GM21390 (cell line): Measurements from ENCODE around the gene MEGF11.

Source experiments
- ATAC-seq: cut with Tn5 transposase; IDR thresholded peaks from one replicate; pipeline ENCODE4 v1.9.1; 2021; ENCODE audit not compliant: unreplicated experiment

MEGF11 gene

DNA sequence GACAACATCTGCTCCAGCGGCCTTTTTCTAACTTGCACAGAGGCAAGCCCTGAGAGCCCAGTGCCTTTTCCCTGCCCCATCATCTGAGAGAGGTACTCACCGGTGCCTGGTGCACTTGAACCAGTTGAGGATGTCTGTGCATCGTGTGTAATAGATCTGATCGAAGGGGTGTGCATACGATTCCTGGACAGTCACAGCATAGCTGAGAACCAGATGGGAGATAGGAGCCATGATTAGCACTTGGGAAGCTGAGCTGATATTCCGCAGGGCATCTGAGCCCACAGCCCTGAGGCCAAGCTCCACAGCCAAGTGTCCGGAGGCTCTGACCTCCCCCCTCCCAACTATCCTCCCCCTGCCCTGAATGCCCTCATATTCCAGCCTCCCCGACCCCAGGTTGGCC is 129.8 kb downstream of the MEGF11 start:
- ATAC-seq = no peak

DNA sequence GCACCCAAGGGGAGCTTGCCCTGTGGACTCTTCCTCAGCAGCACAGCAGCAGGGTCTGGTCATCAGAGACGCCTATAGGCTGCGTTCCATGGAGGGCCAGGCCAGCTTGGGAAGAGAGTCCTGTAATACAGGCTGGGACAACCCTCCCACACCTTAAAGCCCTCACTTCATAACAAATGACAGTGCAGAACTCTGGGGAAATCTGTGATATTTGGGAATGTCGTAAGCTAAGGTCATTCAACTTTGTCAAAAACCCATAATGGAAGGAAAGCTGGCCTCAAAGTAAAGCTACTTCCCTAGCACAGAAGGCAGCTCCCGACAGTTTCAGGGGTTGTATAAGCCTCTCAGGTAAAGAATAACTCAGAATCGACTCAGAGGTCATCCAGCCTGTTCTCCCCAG is 133.1 kb downstream of the MEGF11 start:
- no peak for ATAC-seq

DNA sequence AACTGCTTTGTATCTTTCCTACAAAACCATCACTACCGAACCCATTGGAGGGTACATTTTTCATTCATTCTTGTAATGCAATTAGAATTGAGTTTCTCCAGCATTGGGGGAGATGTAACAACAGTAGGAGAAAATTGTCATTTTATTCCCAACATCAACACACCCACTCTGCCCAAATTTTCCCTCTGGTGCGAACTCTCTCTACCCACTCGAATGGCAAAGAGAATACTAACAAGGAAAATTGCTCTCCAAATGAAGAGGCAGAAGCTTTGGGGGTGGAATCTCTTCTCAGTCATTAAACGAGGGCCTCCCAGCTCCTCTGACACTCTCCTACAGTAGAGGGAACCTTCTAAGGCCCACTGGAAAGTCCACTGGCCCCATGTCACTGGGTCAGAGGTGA is 135.7 kb downstream of the MEGF11 start:
- no peak for ATAC-seq

DNA sequence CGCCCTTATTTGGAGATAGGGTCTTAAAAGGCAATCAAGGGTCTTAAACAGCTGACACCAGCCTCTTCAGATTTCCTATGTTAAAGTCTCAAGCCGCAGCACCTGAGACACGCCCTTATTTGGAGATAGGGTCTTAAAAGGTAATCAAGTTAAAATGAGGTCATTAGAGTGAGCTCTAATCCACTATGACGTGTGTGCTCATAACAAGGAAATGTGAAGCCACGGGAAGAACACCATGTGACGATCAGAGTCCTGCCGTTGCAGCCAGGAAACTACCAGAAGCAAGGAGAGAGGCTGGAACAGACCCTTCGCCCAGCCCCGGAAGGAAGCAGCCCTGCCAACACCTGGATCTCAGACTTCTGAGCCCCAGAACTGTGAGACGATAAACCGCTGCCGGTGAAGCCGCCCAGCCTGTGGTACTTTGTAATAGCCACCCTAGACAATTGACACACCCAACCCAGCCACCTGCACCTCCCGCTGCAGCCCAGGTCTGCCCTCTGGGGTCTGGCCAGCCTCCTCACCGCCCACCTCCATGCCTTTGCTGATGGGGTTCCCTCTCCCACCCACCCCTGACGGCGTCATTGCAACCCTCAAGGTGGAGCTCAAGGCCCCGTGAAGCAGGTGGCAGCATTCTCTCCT is 137.9 kb downstream of the MEGF11 start:
- no peak for ATAC-seq

DNA sequence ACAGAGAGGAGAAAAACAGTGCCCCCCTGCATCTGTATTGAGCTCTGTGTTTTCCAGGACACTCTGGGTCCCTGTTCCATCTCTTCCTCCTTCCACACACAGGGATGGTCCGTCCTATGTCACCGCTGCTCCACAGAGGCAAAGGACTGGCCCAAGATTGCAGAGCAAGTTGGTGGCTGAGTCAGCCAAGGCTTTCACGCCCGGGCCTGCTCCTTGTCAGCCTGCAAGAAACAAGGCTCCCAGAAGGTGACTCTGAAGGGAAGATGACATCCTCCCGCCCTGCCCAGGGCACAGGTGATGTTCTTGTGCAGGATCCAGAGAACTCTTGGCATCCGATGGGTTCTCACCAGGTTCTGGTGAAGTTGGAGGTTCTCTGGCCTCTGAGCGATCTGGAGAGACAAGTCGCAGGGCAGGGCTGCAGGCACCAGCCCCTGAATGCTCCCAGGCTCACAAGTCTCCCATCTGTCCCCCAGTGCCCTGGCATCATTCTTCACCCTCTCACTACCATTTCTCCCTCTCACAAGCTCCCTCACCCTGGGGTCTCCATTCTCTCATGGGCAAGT is 138.6 kb downstream of the MEGF11 start:
- no peak for ATAC-seq

DNA sequence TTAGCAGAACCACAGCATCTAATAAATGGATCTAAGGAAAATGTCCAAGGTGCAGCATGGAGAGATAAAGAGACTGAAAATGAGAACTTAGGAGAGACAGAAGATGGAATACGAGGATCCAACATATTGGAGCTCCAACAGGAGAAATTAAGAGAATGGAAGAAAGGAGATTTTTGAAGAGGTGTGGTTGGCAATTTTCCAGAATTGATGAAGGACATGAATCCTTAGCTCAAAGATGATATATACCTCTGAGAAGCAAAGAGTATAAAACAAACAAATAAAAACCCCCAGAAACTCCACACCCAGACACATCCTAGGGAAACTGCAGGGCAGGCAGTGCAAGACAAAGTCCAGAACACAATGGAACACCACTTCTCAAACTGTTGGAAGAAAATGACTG is 141.2 kb downstream of the MEGF11 start:
- ATAC-seq = no peak

DNA sequence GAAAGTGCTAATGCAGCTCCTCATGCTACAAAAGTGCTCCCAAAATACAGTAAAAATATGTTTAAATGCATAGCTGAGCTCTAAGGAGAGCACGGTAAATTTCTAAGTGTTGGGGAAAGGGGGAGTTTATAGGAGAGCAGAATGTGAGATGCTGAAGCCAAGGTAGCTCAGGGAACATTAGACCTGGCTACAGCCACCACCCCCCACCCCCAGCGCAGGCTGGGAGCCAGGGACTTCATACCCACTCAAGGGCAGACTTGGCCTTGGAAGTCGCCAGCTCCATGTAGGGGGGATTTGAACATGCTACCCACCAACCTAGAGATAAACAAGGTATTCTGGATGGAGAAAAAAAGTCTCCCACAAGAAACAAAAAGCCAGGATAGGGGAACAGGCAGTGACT is 142.2 kb downstream of the MEGF11 start:
- no peak for ATAC-seq

DNA sequence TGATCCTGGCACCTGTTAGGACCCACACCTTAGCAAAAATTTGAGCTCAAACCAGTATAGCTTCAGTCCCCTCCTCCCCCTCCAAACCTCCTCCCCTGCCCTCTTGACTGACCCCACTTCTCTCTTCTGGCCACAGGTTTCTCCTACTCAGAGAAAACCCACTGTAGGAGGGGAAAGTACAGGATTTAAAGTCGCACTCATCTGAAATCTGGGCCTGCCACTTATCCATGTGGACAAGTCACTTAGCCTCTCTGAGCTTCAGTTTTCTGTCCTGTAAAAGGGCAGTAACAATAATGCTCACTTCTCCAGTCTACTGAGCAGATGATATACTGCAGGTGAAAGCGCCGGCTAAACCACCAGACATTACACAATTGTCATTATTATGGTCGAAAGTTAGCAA is 142.7 kb downstream of the MEGF11 start:
- ATAC-seq = no peak

DNA sequence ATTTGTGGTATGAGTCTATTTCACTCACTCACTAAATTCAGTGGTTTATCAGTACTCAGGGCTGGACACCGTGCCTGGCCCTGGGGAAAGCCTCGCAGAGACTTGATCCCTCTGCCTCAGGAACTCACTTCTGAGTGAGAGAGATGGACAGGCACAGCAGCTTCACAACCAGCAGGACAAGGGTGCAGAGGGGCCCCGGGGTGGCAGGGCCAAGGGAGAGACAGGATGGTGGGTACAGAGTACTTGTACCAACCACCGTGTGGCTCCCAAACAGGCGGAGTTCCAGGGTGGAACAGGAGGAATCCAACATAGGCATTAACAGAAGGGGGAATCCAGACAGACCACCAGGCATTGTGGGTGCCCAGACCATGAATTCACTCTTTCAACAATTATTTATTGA is 143.7 kb downstream of the MEGF11 start:
- no peak for ATAC-seq

DNA sequence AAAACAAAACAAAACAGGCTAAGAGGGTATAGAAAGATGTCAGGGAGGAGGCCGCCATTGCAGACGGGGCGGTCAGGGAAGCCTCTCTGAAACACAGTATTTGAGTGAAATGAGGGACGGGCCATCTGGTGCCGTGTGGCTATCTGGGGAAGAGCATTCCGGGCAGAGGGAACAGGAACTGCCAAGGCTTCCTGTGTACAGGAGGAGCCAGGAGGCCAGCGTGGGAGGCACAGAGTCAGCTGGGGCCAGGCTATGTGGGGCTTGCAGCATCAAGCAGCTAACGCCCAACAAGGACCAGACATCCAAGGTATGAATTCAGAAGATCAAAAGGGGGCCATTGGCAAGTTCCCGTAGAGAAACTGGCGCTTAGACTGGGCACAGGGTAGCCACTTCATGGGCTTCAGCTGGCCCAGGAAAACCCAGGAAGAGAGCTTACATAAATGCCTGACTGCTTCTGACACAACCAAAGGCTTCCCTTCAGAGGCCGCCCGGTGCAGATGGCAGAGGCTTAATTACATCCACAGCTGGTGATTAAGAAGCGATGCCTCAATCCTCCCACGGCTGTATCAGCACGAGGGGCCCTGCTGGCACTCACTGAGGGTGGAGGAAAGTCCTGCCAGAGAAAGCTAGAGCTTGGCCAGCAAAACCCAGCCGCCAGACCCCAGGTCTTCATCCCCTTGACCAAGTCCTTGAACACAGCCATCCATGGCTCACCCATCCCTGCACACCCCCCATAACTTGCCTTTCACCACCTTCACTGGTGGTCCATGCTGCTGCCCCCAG is 144.9 kb downstream of the MEGF11 start:
- no peak for ATAC-seq

DNA sequence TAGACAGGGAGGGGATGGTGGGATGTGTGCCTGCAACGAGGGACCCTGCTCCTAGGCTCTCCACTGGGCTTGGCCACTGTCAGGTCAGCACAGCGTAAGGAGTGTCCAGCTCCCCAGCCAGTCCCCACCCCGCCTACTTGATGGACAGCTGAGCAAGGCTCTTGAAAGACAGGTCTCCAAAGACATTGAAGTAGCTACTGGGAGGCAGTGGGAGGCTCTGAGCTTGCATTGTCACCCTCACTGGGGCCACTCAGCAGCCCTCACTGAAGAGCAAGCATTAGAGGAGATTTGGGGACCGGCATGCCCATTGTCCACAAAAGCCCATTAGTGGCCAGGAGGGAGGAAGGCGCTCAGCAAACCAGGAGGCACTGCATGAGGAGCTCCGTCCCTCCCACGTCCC is 146.5 kb downstream of the MEGF11 start:
- no peak for ATAC-seq

DNA sequence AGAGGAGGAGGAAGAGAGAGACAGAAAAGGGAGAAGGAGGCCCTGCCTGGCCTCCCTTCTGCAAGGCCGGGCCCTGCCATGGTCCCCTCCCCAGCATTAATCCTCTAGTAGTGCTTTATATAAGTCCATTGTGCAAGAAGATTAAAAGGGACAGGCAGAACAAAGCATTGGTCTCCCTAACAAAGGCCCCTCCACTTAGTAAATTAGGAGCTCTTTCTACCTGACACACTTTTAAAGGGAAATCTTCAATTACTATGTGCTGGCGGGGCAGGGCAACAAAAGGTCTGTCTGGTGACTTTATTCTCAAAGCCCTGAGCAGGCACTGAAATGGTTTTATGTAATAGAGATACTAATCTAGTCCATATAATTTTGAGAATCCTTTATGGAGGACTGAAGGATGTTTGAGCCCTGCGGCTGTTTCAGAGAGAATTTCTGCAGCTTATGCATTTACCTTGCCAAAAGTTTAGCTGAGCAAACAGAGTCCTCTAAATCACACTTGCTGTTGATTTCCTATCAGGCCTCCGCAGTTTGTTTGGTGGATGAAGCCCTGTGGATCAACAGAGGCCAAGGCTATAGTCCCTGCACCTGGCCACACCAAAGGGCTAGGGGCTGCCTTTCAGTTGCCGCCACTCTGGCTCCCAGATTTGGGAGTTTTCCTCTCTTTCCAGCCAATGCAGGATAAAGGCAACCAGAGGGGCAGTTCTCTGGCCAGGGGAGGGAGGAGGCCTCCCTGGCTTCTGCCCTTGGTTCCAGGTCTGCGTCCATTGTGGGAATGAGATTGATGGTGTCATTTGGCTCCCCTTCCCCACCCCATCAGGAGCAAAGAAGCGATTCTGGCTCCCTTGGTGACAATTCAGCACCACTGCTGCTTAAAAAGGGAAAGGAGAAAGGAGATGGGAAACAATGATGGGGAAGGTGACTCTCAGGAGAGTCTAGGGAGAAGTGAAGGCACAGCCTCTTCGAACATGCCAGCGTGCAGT is 148.0 kb downstream of the MEGF11 start:
- no peak for ATAC-seq

DNA sequence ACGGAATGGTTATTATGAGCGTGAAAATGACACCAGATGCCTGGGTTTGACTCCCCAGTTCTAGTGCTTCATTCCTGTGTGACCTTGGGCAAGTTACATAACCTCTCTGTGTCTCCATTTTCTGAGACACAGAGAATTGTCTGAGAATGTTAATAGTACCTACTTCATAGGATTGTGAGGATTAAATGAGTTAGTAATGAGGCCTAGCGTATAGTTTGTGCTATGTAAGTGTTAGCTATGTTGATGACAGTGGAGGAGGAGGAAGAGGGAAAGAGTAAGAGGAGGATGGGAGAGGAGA is 150.3 kb downstream of the MEGF11 start:
- ATAC-seq = no peak

DNA sequence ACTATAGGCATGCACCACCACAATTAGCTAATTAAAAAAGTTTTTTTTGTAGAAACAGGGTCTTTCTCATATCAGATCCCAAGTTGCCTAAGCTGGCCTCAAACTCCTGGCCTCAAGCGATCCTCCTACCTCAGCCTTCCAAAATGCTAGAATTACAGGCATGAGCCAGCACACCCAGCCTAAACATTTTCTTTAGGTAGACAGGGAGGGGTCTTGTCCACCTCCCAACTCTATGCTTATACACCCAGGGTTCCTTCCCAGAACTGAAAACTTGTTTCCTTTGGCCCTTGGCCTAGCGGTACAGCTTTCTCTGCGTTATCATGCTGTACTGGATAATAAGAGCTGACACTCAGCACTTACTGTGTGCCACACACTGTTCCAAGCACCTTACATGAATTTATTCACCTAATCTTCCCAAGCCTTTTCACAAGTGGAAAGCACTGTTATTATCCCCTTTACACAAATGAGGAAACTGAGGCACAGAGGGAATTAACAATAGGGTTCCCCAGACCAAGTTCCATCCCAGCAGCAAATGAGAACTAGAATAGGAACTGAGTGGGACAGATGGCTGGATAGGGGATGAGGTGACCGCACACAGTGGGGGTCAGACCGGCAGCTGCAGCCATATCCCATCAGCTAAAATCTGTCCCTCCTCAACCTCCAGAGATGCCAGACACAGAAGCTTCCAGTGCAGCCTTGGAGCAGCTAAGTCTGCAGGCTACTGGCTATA is 150.8 kb downstream of the MEGF11 start:
- no peak for ATAC-seq

DNA sequence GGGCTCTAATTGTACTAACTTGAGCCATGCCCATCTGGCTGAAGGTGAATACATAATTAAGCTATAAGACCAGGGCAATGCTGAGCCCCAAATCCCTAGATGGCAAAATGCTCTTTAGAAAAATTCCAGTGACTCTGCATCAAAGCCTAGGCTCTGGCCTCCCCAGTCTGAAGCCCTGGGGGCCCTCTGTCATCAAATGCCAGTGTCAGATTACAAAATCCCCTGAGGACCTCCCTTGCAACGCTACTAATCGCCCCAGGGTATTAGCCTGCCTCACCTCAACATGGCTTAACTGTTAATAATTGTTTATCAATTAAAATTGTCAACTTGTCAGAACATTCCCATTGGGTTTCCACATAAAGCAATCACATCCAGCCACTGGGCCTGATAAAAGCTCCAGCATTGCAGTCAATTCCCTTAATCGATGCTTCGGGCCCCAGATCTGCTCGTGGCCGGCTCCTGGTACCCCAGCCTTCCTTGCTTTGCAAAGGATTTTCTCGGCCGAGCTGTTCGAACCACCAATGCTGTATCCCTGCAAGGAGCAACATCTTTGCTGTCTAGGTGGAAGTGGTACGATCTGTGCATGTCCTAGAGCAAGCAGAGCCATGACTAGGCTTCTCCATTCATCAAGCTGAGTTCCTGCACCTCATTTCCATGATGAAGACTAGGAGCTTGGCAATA is 151.7 kb downstream of the MEGF11 start:
- ATAC-seq = no peak

DNA sequence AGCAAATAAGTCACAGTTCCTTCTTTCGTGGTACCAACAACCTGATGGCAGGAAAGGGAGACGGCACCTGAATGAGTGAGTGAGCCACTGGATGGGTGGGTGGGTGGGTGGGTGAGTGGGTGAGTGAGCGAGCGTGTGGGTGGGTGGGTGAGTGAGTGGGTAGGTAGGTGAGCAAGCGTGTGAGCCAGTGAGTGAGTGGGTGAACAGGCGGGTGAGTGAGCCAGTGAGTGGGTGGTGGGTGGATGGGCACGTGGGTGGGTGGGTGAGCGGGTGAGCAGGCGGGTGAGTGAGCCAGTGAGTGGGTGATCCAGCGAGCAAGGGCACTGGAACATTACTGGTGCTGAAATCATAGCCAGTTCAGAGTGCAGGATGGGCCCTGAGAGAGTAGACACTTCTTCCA is 152.8 kb downstream of the MEGF11 start:
- no peak for ATAC-seq

DNA sequence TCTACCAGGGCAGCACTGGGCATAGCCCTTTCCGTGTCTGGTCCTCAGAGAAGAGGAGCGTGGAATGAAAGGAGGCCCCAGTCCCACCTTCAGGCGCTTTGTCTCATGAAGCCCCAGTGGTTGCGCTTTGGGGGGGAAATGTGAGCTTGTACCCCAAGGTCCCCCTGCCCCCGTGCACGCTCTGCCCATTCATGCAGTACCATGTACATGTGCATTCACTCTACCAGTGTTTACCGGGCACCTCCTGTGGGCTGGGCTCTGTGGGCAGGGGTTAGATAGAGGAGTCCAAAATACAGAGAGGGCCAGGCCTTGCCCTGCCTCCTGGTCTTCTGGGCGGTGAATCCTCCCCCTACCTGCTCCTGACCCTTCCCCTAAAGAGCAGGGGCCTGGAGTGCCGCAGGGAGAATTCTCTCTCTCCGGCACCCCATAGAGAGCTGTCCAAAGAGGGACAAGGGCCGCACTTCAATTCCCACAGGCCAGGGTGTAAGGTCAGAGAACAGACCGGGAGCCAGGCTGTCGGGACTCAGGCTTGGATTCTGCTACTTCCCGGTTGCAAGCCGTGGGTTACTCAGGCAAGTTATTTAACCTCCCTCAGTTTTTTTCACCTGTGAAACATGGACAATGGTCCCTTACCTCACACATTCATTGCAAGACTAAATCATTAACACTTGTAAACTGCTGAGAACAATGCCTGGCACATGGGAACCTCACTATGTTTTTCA is 153.4 kb downstream of the MEGF11 start:
- ATAC-seq = no peak

DNA sequence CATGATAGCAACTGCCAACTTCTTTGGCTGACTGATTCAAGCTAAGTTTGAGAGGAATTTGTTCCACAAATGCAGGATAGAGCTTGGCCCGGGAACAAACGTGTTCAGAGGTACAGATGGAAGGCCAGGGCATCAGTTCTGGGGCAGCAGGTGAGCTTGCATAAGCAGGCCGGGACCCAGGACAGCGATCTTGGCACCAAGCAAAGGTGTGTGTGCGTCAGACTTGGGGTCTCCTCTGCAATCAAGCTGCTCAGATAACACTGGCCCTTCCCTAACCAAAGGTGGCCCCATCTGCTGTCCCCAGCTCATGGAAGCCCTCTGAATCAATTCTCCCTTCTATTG is 155.6 kb downstream of the MEGF11 start:
- ATAC-seq = no peak

DNA sequence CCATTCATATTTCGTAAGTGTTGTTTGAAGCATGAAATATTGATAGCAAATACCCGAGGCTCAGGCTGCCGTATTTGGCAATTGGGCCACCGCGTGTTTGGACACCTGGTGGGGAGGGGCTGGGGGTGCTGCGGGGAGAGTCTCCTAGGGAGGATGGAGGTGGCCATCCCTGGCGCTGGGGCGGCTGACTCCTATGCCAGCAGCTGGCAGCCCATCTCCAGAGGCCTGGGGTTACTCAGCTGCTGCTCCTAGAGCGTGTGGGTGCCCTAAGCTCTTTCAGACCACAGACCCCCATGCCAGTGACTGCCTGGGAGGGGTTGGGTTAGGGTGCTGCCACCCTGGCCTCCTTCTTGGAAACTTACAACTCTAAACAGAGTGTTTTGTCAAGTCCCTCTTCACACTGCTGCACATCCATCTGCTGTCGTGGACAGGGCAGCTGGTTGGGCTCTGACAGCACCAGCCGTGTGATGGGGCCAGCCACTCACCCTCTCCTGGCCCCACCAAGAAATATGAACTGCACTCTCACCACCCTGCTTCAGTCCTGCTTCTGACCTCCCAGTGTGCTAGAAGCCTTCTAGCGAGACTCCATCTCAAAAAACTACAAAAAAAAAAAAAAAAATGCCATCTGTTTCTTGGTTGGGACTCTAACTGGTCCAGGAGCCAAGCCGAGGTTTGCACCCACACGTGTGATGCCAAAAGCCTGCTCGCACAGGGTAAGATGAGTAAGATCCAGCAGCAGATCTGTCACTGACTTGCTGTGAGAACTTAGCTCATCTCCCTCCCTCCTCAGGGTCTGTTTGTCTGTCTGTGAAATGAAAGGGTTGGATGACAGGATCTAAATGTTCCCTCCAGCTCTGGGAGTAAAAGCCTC is 156.2 kb downstream of the MEGF11 start:
- ATAC-seq = no peak
